H54 (cell line): ENCODE measurements around the gene PHF1.

Experiments
- DNase-seq: peaks from one replicate; pipeline ENCODE4 v3.0.0; 2011; ENCODE audit warnings: low spot score, mixed read lengths; ENCODE audit not compliant: insufficient read length
- FAIRE-seq: peaks from 3 replicates; lab custom pipeline; 2011; peaks lifted over from hg19 to GRCh38; lab: Jason Lieb, UNC
- POLR2A ChIP-seq: IDR thresholded peaks from 2 replicates; pipeline ENCODE4 v1.6.1; 2011; ENCODE audit warnings: low read depth, mild to moderate bottlenecking, low read length

The PHF1 gene

DNA sequence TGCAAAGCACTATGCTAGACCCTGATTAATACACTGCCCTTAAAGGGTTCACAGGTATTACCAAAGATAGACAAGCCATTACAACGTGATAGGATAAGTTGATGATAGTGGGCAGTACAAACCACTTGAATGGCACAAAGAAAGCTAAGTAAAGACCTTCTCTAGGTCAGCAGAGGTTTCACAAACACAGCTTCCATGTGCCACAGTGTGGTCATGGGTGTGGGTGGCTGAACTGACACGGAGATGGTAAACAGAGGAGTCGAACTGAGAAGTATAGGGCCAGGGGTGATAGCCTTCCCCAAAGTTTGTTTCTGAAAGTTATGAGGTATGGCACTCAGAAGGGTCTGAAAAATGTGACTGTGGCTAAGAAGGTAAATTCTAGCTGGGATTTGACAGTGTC, 47.9 kb downstream of the PHF1 start:
- DNase-seq (no peak), FAIRE-seq (no peak)
- no peak for TF ChIP-seq POLR2A

DNA sequence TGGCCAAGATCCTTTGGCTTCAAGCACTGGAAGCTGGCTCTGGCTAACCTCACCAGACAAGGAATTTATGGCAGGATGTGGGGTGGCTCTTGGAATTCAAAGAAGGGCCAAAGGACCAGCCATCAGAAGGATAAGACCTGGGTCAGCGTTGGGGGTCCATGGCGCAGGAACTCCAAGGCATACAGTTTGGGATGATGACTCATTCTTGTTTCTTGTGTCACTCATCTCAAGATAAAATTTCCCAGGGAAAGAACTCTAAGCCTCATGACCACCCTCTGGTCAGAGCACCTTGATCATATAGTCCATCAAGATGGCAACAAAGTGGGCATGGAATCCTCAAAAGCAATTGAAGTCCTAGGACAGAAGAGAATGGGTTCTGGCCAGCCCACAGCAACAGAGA, 48.4 kb downstream of the PHF1 start:
- DNase-seq: no peak
- no peak for TF ChIP-seq POLR2A
- FAIRE-seq: no peak
